HEK293 (cell line): ENCODE data around the gene DMD.

ENCODE experiments used
- CTCF ChIA-PET: fragments of 350-600 bp; formaldehyde crosslinking; extraction: SDS; loops from one replicate; lab custom pipeline; 2021; ENCODE audit warnings: antibody characterized with exemption; lab: Yijun Ruan, JAX
- POLR2A ChIA-PET: fragments of 300-600 bp; formaldehyde crosslinking; extraction: SDS; loops from one replicate; lab custom pipeline; 2020; ENCODE audit warnings: antibody characterized with exemption, inconsistent platforms; lab: Yijun Ruan, JAX
- H3K27ac ChIP-seq: fragments of 200-500 bp; sonication (Bioruptor generic); 2 replicates; pipeline ENCODE4 v1.5.1; 2014; ENCODE audit warnings: low read depth, low read length, control low read depth, inconsistent platforms; ENCODE audit errors: extremely low read depth
- H3K36me3 ChIP-seq, 2 experiments: fragments of 200-500 bp in 1 of 2; sonication (Bioruptor generic) in 1 of 2; 1 replicate in 1 of 2; 2 replicates in 1 of 2; pipeline ENCODE4 v1.5.1; 2014 to 2017; ENCODE audit warnings: inconsistent platforms in 2 of 2, low read length in 2 of 2; ENCODE audit not compliant: control insufficient read depth in 2 of 2, insufficient read depth in 1 of 2
- H3K4me1 ChIP-seq: fragments of 200-500 bp; sonication (Bioruptor generic); 2 replicates; pipeline ENCODE4 v1.5.1; 2014; ENCODE audit warnings: mild to moderate bottlenecking, low read length, inconsistent platforms; ENCODE audit not compliant: control insufficient read depth, insufficient read depth
- H3K4me3 ChIP-seq: 2 replicates; pipeline ENCODE4 v1.5.1; 2011; ENCODE audit warnings: low read depth, mild to moderate bottlenecking, control low read depth, low read length, moderate library complexity
- H3K9me3 ChIP-seq: fragments of 200-500 bp; sonication (Bioruptor generic); 2 replicates; pipeline ENCODE4 v1.5.1; 2014; ENCODE audit warnings: low read depth, low read length, inconsistent platforms; ENCODE audit not compliant: control insufficient read depth, insufficient read depth
- EGR2 ChIP-seq: fragments of 450-650 bp; formaldehyde crosslinking; IDR thresholded peaks from 2 replicates; pipeline ENCODE4 v1.5.1; 2016; ENCODE audit warnings: low read depth, missing biosample characterization, missing genetic modification characterization
- FEZF1 ChIP-seq: fragments of 450-650 bp; formaldehyde crosslinking; IDR thresholded peaks from 2 replicates; pipeline ENCODE4 v1.5.1; 2016; ENCODE audit warnings: missing biosample characterization, missing genetic modification characterization
- GLI2 ChIP-seq: fragments of 450-650 bp; formaldehyde crosslinking; IDR thresholded peaks from 2 replicates; pipeline ENCODE4; 2017; ENCODE audit warnings: missing biosample characterization, missing genetic modification characterization, low read depth, borderline replicate concordance
- KLF7 ChIP-seq: fragments of 450-650 bp; formaldehyde crosslinking; IDR thresholded peaks from 2 replicates; pipeline ENCODE4 v1.5.1; 2016; ENCODE audit warnings: missing biosample characterization, missing genetic modification characterization, borderline replicate concordance
- MEIS1 ChIP-seq: sonication (generic); formaldehyde crosslinking; IDR thresholded peaks from 2 replicates; pipeline ENCODE4 v1.8.1; 2022; ENCODE audit warnings: missing genetic modification reagents, mild to moderate bottlenecking, borderline replicate concordance
- PRDM1 ChIP-seq: fragments of 450-650 bp; formaldehyde crosslinking; IDR thresholded peaks from 2 replicates; pipeline ENCODE4; 2016; ENCODE audit warnings: missing biosample characterization, missing genetic modification characterization
- REPIN1 ChIP-seq: fragments of 450-650 bp; formaldehyde crosslinking; IDR thresholded peaks from 2 replicates; pipeline ENCODE4 v1.5.1; 2017; ENCODE audit warnings: missing biosample characterization, missing genetic modification characterization, low read depth
- SALL2 ChIP-seq: fragments of 450-650 bp; formaldehyde crosslinking; IDR thresholded peaks from 2 replicates; pipeline ENCODE4 v1.5.0; 2017; ENCODE audit warnings: missing biosample characterization, mild to moderate bottlenecking, missing genetic modification characterization, borderline replicate concordance
- SCRT2 ChIP-seq: fragments of 450-650 bp; formaldehyde crosslinking; IDR thresholded peaks from 2 replicates; pipeline ENCODE4 v1.5.1; 2016; ENCODE audit warnings: missing biosample characterization, missing genetic modification characterization
- YY2 ChIP-seq: fragments of 450-650 bp; formaldehyde crosslinking; IDR thresholded peaks from 2 replicates; pipeline ENCODE4 v1.5.1; 2016; ENCODE audit warnings: missing biosample characterization, missing genetic modification characterization
- ZBTB21 ChIP-seq: fragments of 450-650 bp; formaldehyde crosslinking; IDR thresholded peaks from 2 replicates; pipeline ENCODE4 v1.5.1; 2017; ENCODE audit warnings: missing biosample characterization, missing genetic modification characterization
- ZBTB8A ChIP-seq: fragments of 450-650 bp; formaldehyde crosslinking; IDR thresholded peaks from 2 replicates; pipeline ENCODE4 v1.5.1; 2016; ENCODE audit warnings: missing biosample characterization, missing genetic modification characterization
- ZEB2 ChIP-seq: fragments of 450-650 bp; formaldehyde crosslinking; IDR thresholded peaks from 2 replicates; pipeline ENCODE4 v1.5.1; 2016; ENCODE audit warnings: missing biosample characterization, missing genetic modification characterization
- ZFP37 ChIP-seq: fragments of 450-650 bp; formaldehyde crosslinking; IDR thresholded peaks from 2 replicates; pipeline ENCODE4 v1.5.1; 2016; ENCODE audit warnings: missing biosample characterization, missing genetic modification characterization
- ZNF133 ChIP-seq: fragments of 450-650 bp; formaldehyde crosslinking; IDR thresholded peaks from 2 replicates; pipeline ENCODE4 v1.5.1; 2016; ENCODE audit warnings: missing biosample characterization, missing genetic modification characterization
- ZNF157 ChIP-seq: fragments of 450-650 bp; formaldehyde crosslinking; IDR thresholded peaks from 2 replicates; pipeline ENCODE4 v1.5.1; 2016; ENCODE audit warnings: missing biosample characterization, missing genetic modification characterization
- ZNF16 ChIP-seq: fragments of 450-650 bp; formaldehyde crosslinking; IDR thresholded peaks from 2 replicates; pipeline ENCODE4 v1.5.1; 2016; ENCODE audit warnings: low read depth, missing biosample characterization, missing genetic modification characterization
- ZNF175 ChIP-seq: fragments of 450-650 bp; formaldehyde crosslinking; IDR thresholded peaks from 2 replicates; pipeline ENCODE4 v1.5.1; 2016; ENCODE audit warnings: missing biosample characterization, missing genetic modification characterization
- ZNF184 ChIP-seq: fragments of 450-650 bp; IDR thresholded peaks from 2 replicates; pipeline ENCODE4 v1.5.1; 2018; ENCODE audit warnings: missing biosample characterization, mild to moderate bottlenecking, missing genetic modification characterization
- ZNF239 ChIP-seq: fragments of 450-650 bp; formaldehyde crosslinking; IDR thresholded peaks from 2 replicates; pipeline ENCODE4 v1.5.1; 2016; ENCODE audit warnings: missing biosample characterization, missing genetic modification characterization
- ZNF302 ChIP-seq: fragments of 450-650 bp; formaldehyde crosslinking; IDR thresholded peaks from 2 replicates; pipeline ENCODE4 v1.5.1; 2016; ENCODE audit warnings: missing biosample characterization, missing genetic modification characterization, low read depth
- ZNF324 ChIP-seq: fragments of 450-650 bp; formaldehyde crosslinking; IDR thresholded peaks from 2 replicates; pipeline ENCODE4 v1.5.1; 2016; ENCODE audit warnings: missing biosample characterization, missing genetic modification characterization
- ZNF37A ChIP-seq: fragments of 450-650 bp; IDR thresholded peaks from 2 replicates; pipeline ENCODE4 v1.5.1; 2018; ENCODE audit warnings: missing biosample characterization, missing genetic modification characterization
- ZNF404 ChIP-seq: fragments of 450-650 bp; formaldehyde crosslinking; IDR thresholded peaks from 2 replicates; pipeline ENCODE4 v1.5.1; 2017; ENCODE audit warnings: missing biosample characterization, missing genetic modification characterization
- ZNF510 ChIP-seq: fragments of 450-650 bp; formaldehyde crosslinking; IDR thresholded peaks from 2 replicates; pipeline ENCODE4 v1.5.1; 2018; ENCODE audit warnings: mild to moderate bottlenecking, missing genetic modification characterization, missing biosample characterization; ENCODE audit not compliant: insufficient replicate concordance
- ZNF514 ChIP-seq: fragments of 450-650 bp; formaldehyde crosslinking; IDR thresholded peaks from 2 replicates; pipeline ENCODE4 v1.5.1; 2016; ENCODE audit warnings: missing biosample characterization, missing genetic modification characterization
- ZNF530 ChIP-seq: fragments of 450-650 bp; formaldehyde crosslinking; IDR thresholded peaks from 2 replicates; pipeline ENCODE4 v1.5.1; 2016; ENCODE audit warnings: low read depth, missing biosample characterization, missing genetic modification characterization
- ZNF561 ChIP-seq: fragments of 450-650 bp; IDR thresholded peaks from 2 replicates; pipeline ENCODE4 v1.5.1; 2018; ENCODE audit warnings: missing biosample characterization, missing genetic modification characterization, borderline replicate concordance
- ZNF654 ChIP-seq: fragments of 450-650 bp; formaldehyde crosslinking; IDR thresholded peaks from 2 replicates; pipeline ENCODE4 v1.5.1; 2016; ENCODE audit warnings: low read depth, missing biosample characterization, missing genetic modification characterization
- ZNF670 ChIP-seq: fragments of 450-650 bp; formaldehyde crosslinking; IDR thresholded peaks from 2 replicates; pipeline ENCODE4 v1.5.1; 2016; ENCODE audit warnings: missing biosample characterization, missing genetic modification characterization, low read depth
- ZNF677 ChIP-seq: fragments of 450-650 bp; IDR thresholded peaks from 2 replicates; pipeline ENCODE4 v1.5.0; 2018; ENCODE audit warnings: missing biosample characterization, mild to moderate bottlenecking, missing genetic modification characterization, moderate library complexity
- ZNF707 ChIP-seq: fragments of 450-650 bp; formaldehyde crosslinking; IDR thresholded peaks from 2 replicates; pipeline ENCODE4 v1.5.1; 2016; ENCODE audit warnings: missing biosample characterization, missing genetic modification characterization
- TF ChIP-seq, protein P1 (sequence below): fragments of 450-650 bp; formaldehyde crosslinking; IDR thresholded peaks from 2 replicates; pipeline ENCODE4 v1.5.1; 2016; ENCODE audit warnings: missing biosample characterization, missing genetic modification characterization
- TF ChIP-seq, protein P2 (sequence below): fragments of 450-650 bp; formaldehyde crosslinking; IDR thresholded peaks from 2 replicates; pipeline ENCODE4 v1.5.1; 2016; ENCODE audit warnings: missing biosample characterization, missing genetic modification characterization

DMD gene

DNA sequence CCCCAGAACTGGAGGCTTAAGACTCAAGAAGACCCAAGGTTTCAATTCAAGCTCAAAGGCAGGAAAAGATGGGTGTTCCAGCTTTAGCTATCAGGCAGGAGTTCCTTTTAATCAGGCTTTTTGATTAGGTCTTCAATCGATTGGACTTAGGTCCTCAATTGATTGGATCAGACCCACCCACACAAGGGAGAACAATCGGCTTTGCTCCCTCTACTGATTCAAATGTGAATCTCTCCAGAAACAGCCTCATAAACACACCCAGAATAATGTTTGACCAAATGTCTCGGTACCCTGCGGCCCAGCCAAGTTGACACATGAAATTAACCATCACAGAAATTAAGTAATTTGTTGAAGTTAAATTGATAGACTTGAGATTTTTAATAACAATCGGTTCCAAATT lies 1222.4 kb downstream of the DMD start:
- TF ChIP-seq GLI2 (tag by site-specific recombination): no peak
- TF ChIP-seq ZNF404 (tag by site-specific recombination): no peak
- no peak for TF ChIP-seq ZBTB21 (tag by site-specific recombination)
- no peak for TF ChIP-seq ZNF561 (tag by site-specific recombination)
- no peak for TF ChIP-seq KLF7 (tag by site-specific recombination)
- no peak for TF ChIP-seq ZNF133 (tag by site-specific recombination)
- no peak for TF ChIP-seq ZNF510 (tag by site-specific recombination)
- no peak for TF ChIP-seq MEIS1 (CRISPR knock-in tag)
- TF ChIP-seq ZFP37 (tag by site-specific recombination): no peak
- no peak for TF ChIP-seq ZNF707 (tag by site-specific recombination)
- no peak for TF ChIP-seq ZNF239 (tag by site-specific recombination)
- no peak for TF ChIP-seq ZNF324 (tag by site-specific recombination)
- TF ChIP-seq ZNF514: no peak
- no peak for TF ChIP-seq PRDM1 (tag by site-specific recombination)
- no peak for TF ChIP-seq ZNF670 (tag by site-specific recombination)
- no peak for TF ChIP-seq ZNF302 (tag by site-specific recombination)
- Histone ChIP-seq H3K27ac (no peak overlapping the region), H3K4me1 (no peaks in the 10 kb centered on the region), H3K36me3 (no peaks in the 10 kb centered on the region), H3K4me3 (no peak overlapping the region), H3K9me3 (no peaks in the 10 kb centered on the region; the same call in 1 of the 2 replicates)
- ChIA-PET POLR2A (no interaction called here), CTCF (interaction anchor here (0.8 kb wide), 1 partner anchor 119 kb away, joined by 3 read pairs; no protein-coding TSS in a partner anchor)

DNA sequence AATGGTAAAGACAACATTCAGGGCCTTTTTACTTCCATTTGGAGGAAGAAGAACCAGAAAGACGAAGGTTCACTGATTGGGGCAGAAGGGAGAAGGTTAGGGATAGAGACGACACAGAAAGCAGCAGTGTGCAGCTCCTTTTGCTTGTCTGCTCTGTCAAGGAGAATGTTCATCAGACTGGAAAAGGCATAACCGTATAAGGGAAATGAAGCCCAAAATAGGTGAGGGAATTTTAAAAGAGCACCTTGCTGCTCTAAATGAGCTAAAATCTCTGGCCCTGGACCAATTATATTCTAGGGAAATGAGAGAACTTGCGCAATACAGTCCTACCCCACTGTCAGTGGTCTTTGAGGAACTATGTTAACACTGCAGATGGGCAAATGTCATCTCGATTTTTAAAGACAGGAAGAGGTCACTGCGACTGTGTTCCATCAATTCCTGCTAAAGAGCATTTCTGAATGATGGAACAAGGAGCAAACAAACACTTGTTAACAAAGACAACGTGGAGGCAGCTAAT lies 1229.7 kb downstream of the DMD start:
- H3K9me3 ChIP-seq: no peaks in the 10 kb centered on the region; the same call in 1 of the 2 replicates
- ChIA-PET POLR2A (no interaction called here), CTCF (no interaction called here)
- no peaks in the 10 kb centered on the region for H3K4me1 ChIP-seq
- H3K36me3 ChIP-seq: no peaks in the 10 kb centered on the region
- H3K4me3 ChIP-seq: no peak overlapping the region
- TF ChIP-seq ZNF175 (tag by site-specific recombination) (no peak), SCRT2 (tag by site-specific recombination) (no peak), ZNF654 (tag by site-specific recombination) (no peak)
- TF ChIP-seq, all 188 proteins: peak for 0
- H3K27ac ChIP-seq: no peak overlapping the region

DNA sequence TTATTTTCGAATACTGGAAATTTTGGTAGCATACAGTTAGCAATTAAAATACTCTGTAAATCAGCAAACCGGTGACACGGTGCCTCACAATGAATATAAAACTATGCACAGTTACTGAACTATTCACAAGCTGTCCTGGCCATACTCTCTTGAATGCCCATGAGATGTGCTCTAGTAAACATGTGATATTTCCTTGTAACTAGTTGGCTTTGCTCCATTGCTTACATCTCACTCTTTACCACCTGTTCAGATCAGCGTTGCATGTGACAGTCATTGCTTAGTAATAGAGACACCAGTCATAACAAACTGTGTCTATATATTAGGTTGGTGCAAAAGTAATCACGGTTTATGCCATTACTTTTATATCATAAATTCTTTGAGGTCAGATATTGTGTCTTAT lies 1241.6 kb downstream of the DMD start:
- no peaks in the 10 kb centered on the region for H3K36me3 ChIP-seq
- H3K9me3 ChIP-seq: no peaks in the 10 kb centered on the region; the same call in 1 of the 2 replicates
- POLR2A ChIA-PET: no interaction called here
- no peaks in the 10 kb centered on the region for H3K4me1 ChIP-seq
- no peak overlapping the region for H3K4me3 ChIP-seq
- H3K27ac ChIP-seq: no peak overlapping the region
- CTCF ChIA-PET: interaction anchor here (0.7 kb wide), 1 partner anchor 1221 kb away, joined by 3 read pairs; no protein-coding TSS in a partner anchor
- TF ChIP-seq ZNF16 (tag by site-specific recombination) (no peak), ZEB2 (tag by site-specific recombination) (no peak), ZNF530 (tag by site-specific recombination) (no peak), EGR2 (tag by site-specific recombination) (no peak), ZBTB8A (tag by site-specific recombination) (no peak), ZNF37A (tag by site-specific recombination) (no peak), YY2 (no peak), ZNF184 (no peak), ZNF677 (tag by site-specific recombination) (no peak), FEZF1 (tag by site-specific recombination) (no peak), REPIN1 (tag by site-specific recombination) (no peak), SALL2 (tag by site-specific recombination) (no peak), ZNF157 (tag by site-specific recombination) (no peak)
- TF ChIP-seq, protein P1, sequence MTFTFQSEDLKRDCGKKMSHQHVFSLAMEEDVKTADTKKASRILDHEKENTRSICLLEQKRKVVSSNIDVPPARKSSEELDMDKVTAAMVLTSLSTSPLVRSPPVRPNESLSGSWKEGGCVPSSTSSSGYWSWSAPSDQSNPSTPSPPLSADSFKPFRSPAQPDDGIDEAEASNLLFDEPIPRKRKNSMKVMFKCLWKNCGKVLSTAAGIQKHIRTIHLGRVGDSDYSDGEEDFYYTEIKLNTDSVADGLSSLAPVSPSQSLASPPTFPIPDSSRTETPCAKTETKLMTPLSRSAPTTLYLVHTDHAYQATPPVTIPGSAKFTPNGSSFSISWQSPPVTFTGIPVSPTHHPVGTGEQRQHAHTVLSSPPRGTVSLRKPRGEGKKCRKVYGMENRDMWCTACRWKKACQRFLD (tag by site-specific recombination): no peak
- TF ChIP-seq, protein P2, sequence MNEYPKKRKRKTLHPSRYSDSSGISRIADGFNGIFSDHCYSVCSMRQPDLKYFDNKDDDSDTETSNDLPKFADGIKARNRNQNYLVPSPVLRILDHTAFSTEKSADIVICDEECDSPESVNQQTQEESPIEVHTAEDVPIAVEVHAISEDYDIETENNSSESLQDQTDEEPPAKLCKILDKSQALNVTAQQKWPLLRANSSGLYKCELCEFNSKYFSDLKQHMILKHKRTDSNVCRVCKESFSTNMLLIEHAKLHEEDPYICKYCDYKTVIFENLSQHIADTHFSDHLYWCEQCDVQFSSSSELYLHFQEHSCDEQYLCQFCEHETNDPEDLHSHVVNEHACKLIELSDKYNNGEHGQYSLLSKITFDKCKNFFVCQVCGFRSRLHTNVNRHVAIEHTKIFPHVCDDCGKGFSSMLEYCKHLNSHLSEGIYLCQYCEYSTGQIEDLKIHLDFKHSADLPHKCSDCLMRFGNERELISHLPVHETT (tag by site-specific recombination): no peak
